IPS-18c (cell line): ENCODE measurements around the gene CCL24.
"Not testable (repeated sequence)": the region's sequence is repeated elsewhere in the genome, so short reads cannot be mapped to it uniquely, and the experiment has no call there.

Experiments used
- H3K4me3 ChIP-seq: 2 replicates; pipeline ENCODE4 v1.7.0; 2013; ENCODE audit warnings: low read depth, mild to moderate bottlenecking, low read length, moderate library complexity; ENCODE audit not compliant: insufficient read depth
- H3K9me3 ChIP-seq: one replicate; pipeline ENCODE4 v1.6.1; 2013; ENCODE audit warnings: mild to moderate bottlenecking, low read length, moderate library complexity; ENCODE audit not compliant: control insufficient read depth, insufficient read depth

The CCL24 gene

DNA sequence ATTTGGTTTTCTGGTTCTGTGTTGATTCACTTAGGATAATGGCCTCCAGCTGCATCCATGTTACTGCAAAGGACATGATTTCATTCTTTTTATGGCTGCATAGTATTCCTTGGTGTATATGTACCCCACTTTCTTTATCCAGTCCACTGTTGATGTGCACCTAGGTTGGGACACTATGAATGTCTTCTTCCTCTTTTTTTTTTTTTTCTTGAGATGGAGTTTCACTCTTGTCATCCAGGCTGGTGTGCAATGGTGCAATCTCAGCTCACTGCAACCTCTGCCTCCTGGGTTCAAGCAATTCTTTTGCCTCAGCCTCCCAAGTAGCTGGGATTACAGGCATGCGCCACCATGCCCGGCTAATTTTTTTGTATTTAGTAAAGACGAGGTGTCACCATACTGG is 51.8 kb downstream of the CCL24 start:
- not testable (repeated sequence) for H3K9me3 ChIP-seq, H3K4me3 ChIP-seq
